Caki2 (cell line): ENCODE measurements around the gene GAS6. TPM values are rescaled to one million over a fixed set of nuclear protein-coding genes. Genes with fewer than 3 reads are reported as not detected.
"Not testable (repeated sequence)": the region's sequence is repeated elsewhere in the genome, so short reads cannot be mapped to it uniquely, and the experiment has no call there.

ENCODE experiments used
- DNase-seq: peaks from one replicate; pipeline ENCODE4 v3.0.0-alpha.2; 2015; ENCODE audit warnings: low read depth
- in situ Hi-C: cut with HindIII; loops from 2 replicates; pipeline ENCODE4 v1.10.0; 2016; ENCODE audit warnings: low sequenced_read_pairs, low pct_unique_long_range_greater_than_20kb, mixed read lengths
- total RNA-seq: library from RNA; depleted of rRNA; stranded (reverse); fragments of >200 nt; shearing (Covaris generic); gene quantifications from 2 replicates; pipeline ENCODE4 v1.2.3, GENCODE V29; 2014; ENCODE audit warnings: low replicate concordance

GAS6 gene
- total RNA-seq, 1 experiment from 2014 or later = 29.4 TPM

- in situ Hi-C loops = no loop called here
- DNase-seq = no peak
Observed at GRCh38 chr13:113792886-113793717, 70.8 kb downstream of the GAS6 start.

DNA sequence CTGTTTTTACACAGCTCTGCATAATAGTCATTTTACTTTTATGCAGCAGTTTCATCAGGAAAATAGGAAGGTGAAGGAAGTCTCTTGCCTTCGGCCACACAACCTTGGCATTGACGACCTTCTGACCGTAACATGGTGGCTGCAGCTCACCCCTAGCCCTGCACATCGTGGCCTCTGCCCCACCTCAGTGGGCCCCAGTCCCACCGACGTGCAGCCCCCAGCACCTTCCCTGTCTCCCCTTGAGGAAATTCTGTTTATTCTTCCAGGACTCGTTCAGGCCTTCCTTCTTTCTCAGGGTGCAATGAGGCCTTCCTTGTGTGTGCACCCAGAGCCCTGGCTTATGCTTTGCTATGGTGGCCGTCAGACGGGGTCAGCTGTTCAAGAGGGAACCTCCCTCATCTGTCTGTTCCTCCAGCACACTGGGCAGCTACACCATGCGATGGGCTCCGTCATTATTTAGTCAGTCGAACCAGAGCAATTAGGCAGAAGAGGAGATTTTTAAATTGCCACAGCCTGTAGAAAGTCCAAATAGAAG is 71.6 kb downstream of the GAS6 start:
- in situ Hi-C loops = no loop called here
- DNase-seq = no peak

DNA sequence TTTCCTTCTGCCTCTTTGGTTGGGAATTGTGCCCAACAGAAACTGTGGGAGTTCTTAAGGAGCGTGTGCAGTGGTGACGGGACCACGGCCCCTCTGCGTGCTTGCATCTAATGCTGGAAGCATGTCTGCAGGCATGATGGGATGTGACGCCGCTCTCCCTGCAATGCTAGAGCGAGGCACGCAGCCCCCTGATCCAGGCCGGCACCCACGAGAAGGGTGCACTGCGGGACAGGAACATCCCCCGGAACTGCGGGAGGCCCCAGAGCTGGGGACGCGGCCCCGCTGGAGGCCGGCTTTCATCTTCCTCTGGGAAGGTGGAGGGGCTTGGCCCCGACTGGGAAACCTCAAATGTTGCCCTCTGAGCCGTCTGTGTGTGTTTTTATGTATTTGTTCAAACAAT is 72.1 kb downstream of the GAS6 start:
- no peak for DNase-seq
- in situ Hi-C loops = no loop called here

DNA sequence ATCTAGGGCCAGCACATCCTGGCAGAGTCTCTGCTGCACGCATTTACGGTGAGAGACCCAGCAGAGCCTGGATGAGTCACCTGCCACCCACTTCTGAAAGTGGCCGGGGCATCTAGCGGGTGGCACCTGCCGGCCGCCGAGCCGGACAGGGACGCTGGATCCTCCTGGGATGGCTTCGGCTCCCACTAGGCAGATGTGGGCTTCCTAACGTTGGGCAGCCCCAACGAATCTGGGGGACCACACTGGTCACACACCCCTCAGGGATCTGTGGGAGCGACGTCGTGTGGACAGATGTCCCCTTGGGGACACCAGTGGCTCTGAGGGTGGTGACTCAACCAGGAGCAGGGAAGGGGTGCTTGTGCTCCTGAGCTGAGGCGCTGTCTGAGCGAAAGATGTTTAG is 72.7 kb downstream of the GAS6 start:
- no peak for DNase-seq
- in situ Hi-C loops = no loop called here

- in situ Hi-C loops, DNase-seq: not testable (repeated sequence)
Observed at GRCh38 chr13:113789931-113790330, 73.9 kb downstream of the GAS6 start.

GRCh38 chr13:113789167-113789566 is 74.7 kb downstream of the GAS6 start:
- no peak for DNase-seq
- in situ Hi-C loops = no loop called here

DNA sequence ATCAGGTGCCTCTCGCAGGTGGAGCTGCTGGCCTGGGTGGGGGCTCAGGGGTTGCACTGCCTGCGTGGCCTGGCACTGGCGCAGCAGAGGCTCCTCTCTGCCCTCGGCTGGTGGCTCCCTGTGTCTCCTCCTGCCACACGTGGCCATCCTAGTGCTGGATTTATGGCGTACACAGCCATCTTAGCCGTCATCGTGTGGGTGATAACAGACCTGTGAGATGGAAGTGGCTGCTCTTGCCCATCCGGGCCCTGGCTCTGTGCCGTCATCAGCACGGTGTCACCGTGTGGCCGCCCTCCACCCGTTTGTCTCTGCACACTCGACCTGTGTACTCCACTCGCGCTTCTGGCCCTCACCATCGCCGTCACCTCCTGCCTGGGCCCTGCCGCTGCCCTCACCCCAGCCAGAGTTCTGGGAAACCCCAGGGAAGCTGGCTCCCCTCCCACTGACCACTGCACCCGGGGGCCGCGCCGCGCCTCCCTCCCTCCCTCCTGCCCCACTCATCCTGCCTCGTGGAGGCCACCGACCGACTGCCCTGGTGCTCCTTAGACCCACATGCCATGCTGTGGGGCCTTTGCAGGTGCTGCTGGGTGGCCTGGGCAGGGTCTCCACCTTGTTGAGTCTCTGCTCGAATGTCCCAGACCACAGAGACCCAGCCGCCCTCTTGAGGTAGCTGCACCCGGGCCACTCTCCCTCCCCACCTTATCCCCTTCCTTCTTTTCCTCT is 75.3 kb downstream of the GAS6 start:
- no peak for DNase-seq
- in situ Hi-C loops = no loop called here

GRCh38 chr13:113787694-113788093 is 76.2 kb downstream of the GAS6 start:
- in situ Hi-C loops = no loop called here
- DNase-seq = no peak

DNA sequence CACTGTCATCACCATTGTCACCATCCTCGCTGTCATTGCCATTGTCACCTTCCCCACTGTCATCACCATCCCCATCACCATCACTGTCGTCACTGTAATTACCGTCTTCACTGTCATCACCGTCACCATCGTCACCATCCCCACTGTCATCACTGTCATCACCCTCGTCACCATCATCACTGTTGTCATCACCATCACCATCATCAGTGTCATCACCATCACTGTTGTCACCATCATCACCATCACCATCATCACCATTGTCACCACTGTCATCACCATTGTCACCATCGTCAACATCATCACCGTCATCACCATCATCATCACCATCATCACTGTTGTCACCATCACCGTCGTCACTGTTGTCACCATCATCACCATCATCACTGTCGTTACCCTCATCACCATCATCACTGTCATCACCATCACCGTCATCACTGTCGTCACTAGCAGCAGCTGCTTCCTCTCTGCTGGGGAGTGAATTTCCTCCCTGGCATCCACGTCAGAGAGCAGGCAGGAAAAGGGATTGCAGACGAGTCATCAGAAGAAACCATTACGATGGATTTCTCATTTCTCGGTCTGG is 77.5 kb downstream of the GAS6 start:
- in situ Hi-C loops = no loop called here
- no peak for DNase-seq

DNA sequence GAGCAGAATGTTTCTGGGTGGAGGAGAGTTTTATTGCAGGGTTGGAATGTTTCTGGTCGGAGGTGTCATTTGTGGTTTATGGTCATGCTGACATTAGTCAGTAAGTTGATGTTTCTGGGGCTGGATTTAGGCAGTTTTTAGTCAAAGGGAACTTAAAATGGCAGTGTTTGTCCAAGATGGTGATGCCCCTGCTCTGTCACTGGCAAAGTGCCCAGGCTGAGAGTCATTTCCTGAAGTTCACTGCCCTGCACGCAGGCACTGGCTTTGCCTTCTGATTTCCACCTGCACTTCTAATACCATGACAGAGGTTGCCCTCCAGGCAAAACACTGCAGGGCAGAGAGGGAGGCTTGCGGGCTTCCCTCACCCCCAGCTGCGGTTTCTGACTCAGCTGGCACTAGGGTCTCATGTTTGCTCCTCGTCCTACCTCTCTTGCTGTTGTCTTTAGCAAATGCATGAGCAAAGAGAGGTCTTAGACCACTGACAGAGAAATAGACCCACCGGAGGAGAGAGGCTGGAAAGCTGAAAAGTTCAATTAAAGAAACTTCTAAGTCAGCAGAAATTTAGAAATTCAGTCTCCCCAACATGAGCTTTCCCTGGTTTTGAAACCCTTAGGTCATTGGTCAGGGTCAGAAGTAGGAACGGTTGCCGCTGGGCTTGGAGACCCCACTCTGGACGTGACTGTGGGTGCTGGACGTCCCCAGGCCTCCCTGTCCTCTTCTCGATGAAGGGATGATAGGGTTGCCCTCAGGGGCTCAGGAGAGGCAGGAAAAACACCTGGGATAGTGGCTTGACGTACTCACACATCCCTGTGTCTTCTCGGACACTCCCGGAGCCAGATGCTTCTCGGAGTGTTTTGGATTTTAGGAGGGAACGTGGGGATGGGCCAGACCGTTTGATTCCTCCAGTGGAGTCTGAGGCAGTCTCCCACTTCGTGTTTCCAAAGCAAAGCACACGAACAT is 78.5 kb downstream of the GAS6 start:
- DNase-seq = peak; percentile 78
- in situ Hi-C loops = no loop called here

- in situ Hi-C loops = no loop called here
- no peak for DNase-seq
Observed at GRCh38 chr13:113784645-113785024, 79.2 kb downstream of the GAS6 start.

GRCh38 chr13:113783966-113784644 is 79.8 kb downstream of the GAS6 start:
- in situ Hi-C loops = no loop called here
- no peak for DNase-seq

DNA sequence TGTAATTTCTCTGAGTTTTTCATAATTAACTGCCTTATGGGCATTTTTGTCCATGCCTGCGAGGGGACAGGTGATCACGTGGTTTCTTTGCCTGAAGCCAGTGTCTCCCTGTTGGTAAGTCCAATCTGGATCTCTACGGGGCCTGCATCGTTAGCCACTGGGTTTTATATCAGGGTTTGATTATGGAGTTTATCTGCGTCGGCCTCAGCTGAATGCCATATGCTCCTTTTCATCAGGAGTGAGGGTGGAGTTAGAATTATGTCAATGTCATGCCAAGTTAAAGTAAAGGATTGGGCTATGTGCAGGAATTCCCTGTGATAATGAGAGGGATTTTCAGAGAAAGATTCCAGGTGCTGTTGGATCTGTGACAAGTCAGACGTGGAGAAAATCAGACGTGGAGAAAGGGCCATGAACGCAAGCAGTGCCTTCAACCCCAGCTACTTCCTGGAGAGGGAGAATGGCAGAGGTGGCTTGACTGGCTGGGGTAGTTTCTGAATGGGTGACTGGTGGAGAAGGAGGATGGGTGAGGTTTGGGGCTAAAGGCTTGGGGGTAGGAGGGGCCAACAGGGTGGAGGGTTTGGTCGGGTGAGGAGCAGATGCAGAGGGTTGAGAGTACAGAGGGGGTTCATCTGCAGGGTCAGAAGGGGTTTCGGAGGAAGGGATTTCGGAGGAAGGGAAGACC is 80.5 kb downstream of the GAS6 start:
- no peak for DNase-seq
- in situ Hi-C loops = no loop called here

DNA sequence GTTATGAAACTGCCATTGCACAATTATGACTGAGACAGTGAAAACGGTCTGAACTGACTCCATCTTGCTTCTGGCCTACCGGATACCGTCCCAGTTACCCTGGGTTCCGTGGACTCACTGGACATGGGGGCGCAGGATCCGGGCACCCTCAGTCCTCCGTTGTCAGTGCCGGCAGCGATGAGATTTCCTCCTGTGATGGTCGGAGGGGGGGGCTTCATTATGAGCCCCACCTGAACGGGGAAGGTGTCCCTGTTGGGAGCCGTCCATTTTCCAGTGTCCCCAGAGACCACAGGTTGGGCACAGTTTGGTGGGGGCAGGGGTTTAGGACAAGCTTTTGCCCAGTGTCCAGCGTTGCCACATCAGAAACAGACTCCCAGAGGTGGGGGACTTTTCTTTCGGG is 81.4 kb downstream of the GAS6 start:
- no peak for DNase-seq
- in situ Hi-C loops = no loop called here

- no peak for DNase-seq
- in situ Hi-C loops = no loop called here
Observed at GRCh38 chr13:113781571-113781970, 82.3 kb downstream of the GAS6 start.

DNA sequence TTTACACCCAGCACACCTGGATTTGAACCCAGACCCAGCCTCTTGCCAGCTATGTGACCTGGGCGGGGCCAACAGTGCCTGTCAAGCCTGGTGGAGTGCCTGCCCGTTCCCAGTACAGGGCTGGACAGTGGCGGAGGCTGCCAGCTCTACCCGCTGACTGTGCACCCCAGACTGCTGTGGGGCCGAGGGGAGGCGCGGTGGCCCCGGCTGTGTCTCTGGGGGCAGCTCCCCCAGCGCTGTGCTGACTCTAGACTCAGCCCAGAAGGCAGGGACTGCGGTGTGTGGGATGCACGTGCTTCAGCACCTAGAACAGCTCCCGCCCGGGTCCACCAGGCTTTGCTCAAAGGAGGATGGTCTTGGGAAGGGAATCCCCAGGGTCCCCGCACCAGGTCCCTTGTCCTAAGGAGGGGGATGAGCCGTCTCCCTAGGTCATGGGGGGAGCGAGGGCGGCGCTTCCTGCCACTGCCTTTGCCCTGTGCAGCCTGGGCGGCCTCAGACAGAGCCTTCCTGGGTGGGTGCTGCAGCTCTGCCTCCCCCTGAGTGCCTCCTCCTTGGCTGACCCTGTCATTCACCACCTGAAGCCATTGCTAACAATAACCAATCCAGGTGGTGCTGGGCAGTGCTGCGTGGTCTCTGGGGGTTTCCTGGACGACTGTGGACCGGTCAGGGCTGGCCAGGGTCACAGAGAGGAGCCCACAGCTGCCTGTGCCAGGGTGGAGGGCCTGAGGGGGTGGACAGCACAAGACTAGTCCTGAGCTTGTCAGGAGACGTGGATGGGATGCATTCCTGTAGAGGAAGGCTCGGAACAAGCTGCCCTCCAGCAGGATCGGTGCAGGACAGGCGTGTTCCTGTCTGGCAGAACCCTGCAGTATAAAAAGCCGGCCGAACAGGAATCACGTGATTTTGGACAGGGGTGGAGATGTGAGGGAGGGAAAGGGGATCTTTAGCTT is 86.3 kb downstream of the GAS6 start:
- no peak for DNase-seq
- in situ Hi-C loops = no loop called here
